Femur (tissue), 1 donor: ENCODE results near the gene VPS54.
"Not testable (repeated sequence)": the region's sequence is repeated elsewhere in the genome, so short reads cannot be mapped to it uniquely, and the experiment has no call there.

Source experiments
- DNase-seq: peaks from one replicate; pipeline ENCODE4 v3.0.0-alpha.2; 2017

The VPS54 gene

DNA sequence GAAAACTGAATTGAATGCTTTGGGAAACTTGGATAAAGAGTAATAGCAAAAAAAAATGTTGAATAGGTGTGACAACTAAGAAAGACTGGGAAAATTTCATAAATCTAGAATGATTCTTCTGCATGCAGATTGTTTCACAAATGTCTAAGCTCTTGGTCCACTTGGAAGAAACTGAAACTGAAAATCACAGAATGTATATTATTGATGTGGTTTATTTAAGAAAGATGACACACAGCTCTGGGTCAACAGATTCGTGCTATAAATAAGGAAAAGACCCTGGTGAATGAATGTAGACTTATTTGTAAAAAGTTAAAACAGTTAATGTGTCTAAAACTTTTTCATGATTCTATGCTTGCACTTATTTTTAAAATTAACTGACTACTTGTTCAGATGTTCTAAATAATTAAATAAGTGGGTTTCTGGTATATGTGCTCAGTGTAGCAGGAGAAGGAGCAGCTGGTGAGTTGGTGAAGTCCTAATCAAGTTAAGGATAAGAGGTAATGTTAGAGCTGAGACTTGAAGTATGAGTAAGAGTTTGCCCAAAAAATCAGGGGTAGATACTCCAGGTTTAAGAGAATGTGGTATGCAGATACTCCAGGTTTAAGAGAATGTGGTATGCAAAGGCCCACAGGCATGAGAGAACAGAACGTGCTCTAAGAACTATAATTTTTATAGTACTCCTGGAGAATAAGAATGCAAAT is 153.1 kb downstream of the VPS54 start:
- DNase-seq: no peak

DNA sequence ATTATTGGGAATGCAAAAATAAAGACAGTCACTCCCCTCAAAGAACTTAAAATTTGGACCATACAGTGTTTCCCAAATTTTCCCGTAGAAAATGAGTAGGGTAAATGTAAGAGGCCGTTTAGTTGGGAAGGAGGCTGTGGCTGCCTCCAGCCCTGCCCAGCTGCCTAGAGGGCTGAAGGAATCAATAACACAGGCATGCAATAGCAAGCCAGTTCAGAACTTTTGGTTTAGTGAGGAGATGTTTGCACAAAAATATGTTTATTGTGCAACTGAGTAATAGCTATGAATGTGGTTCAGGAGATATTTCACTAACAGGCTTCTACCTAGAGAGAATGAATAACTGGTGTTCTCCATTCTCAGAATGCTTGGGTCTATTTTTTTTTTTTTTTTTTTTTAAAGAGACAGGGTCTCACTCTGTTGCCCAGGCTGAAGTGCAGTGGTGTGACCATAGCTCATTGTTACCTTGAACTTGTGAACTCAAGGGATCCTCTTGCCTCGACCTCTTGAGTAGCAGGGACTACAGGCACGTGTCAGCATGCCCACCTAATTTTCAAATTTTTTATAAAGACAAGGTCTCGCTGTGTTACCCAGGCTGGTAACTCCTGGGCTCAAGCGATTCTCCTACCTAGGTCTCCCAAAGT is 153.9 kb downstream of the VPS54 start:
- DNase-seq: no peak

DNA sequence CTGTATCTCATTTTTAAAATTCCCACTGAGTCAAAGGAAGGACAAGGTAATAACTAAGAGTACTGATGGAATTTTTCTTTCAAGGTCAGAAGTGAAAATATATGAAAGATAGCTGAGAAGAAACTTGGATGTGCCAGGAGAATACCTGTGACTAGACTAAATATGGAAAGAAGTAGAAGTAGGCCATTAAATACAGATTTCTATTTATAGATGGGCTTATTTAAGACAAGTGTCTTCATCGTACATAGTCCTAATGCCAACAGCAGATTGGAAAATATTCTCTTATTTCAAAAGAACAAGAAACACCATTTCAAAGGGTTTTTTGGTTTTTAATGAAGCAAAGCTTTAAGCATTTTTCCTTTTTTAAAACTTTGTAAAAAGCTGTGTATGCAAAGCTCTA is 155.5 kb downstream of the VPS54 start:
- DNase-seq: no peak

DNA sequence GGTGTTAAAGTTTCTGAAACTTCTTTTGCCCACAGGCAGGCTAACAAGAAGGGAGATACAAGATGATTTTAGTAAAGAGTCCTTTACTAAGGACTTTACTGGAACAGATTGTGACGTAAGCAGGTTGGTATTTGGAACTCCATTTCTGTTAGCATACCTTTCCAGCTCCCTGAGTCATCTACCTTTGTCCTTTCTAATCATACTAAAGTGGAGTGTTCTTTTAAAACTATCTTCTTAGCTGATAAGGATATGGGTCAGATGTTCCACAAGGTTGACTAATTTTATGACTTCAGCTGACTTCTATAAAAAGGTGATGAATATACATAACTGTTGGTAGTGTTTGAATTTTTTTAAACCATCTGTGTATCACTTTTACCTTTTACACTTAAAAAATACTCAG is 156.4 kb downstream of the VPS54 start:
- no peak for DNase-seq

DNA sequence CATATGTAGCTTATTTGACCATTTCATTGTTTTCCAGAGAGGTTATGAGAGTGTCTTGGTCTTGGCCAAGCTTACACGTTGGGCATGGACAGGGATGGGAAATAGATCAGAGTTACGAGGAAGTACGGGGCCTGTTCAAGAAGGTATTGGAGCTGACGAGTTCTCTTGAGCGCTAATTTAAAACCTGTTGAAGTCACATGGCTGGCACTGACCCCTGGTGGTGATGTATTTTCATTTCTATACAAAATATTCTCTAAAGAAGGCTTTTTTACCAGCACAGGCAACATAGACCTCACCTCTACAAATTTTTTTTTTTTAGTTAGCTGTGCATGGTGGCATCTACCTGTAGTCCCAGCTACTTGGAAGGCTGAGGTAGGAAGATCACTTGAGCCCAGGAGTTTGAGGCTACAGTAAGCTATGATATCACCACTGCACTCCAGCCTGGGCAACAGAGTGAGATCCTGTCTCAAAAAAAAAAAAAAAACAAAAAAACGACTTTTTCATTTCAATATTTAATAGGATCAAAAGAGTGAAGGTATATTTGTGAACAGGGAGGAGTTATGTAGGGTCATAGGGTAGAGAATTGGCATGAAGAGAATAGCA is 157.9 kb downstream of the VPS54 start:
- DNase-seq: peak; percentile 57

DNA sequence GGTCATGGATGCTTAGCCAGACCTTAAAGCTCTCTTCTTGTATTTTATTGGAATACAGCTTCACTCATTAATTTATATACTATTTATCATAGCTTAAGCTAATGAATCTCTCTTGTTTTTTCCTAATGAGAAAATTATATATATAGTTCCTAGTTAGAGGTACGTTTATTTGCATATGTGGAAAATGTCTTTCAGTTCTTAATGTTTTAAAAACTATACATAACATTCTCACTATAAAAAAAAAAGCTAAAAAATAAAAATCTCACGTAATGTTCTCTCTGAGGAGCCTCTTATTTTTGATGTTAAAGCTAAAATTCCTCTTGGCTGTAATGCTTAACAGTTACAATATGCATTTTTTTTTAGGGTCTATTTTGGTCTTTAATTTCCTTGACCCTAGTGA is 160.9 kb downstream of the VPS54 start:
- DNase-seq: no peak

DNA sequence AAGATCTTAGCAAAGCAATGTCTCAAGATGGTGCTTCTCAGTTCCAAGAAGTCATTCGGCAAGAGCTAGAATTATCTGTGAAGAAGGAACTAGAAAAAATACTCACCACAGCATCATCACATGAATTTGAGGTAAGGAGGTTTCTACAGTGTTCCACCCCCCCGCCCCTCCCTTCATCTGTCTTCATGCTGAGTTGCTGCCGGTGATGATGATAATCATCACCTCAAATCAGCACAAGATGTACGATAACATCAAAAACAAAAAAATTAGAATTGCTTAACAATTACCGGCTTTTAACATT is 163.0 kb downstream of the VPS54 start:
- no peak for DNase-seq

DNA sequence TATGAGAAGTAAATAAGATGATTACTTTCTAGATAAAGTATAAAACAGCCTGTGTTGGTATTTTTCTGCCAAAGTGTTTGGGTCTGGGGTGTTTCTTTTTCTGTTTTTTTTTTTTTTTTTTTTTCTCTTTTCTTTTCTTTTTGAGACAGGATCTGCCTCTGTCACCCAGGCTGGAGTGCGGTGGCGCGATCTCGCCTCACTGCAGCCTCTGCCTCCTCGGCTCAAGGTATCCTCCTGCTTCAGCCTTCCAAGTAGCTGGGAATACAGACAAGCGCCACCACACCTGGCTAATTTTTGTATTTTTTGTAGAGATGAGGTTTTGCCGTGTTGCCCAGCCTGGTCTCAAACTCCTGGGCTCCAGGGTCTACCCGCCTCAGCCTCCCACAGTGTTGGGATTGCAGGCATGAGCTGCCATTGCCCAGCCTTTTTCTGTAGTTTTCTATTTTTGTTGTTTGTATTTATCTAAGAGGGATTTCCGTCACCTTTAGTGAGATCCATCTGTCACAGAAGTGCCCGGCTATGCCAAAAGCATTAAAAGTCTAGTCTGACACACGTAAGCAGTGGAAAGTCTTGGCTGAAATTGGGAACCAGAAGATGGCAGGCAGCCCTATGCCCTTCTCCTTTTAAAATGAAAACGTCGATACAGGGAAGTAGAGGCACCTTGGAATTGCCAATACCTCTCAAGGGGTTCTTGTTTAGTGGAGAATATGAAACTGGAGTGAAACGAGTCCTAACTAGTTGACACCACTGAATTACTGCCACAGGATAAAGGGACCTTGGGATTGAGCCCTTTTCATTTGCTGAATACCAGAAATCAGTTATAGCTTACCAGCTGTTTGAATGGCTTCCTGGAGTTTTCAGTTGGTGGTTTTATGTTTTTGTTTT is 163.6 kb downstream of the VPS54 start:
- DNase-seq: no peak

DNA sequence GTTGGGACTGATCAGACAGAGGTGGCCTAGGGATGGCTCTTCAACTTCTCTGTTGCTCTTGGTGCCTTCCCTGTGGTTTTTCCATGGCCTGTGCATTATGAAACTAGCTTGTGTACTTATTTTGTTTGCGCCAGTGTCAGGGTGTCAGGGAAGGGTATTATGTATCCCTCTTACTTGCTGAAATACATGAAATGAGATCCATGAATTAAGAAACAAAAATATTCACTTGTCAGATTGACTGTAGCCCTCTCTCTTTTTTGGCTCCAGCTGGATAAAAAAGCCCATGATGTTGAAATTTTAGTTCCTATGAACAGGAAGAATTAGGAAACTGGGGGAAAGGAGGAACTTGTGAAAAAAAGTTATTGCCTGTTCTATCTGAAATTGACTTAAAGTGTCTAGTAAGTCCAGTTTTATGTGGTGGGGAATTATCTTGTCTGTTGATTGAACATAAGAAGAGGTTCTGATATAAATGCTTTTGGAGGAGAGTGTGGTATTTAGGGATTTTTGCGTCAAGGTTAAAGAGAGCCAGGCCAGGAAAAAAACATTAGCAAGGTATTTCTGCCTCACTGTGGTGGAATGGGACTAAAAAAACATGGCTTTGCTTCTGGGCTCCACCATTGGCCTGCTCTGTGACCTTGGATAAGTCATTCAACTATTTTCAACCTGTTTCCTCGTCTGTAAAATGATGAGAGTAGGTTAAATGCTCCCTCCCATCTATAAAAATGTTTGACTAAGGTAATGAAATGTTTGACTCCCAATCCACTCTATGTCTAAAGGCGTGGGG is 165.5 kb downstream of the VPS54 start:
- no peak for DNase-seq

DNA sequence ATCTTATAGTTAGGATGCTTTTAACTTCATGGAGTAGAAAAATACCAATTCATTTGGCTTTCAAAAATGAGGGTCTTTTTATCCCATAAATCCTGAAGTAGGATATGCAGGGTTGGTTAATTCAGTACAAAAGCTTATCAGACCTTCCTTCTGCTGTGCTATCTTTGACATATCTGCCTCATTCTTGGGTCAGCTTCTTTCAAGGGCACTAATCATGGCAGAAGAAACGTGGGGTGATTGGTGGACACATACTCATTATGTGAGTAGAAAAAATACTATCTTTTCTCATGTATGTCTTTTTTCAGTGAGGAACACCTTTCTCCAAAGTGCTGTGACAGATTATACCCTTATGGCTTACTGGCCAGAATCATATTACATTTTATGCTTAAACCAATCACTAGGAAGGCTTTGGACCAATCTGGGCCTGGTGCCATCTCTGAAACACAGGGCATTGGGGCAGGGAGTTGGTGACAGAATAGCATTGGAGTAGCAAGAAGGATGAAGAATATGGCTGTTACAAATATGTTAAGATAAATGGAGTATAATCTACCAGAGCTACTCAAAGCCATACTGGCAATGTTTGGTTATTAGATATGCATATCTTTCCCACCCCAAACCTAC is 167.4 kb downstream of the VPS54 start:
- DNase-seq: no peak

DNA sequence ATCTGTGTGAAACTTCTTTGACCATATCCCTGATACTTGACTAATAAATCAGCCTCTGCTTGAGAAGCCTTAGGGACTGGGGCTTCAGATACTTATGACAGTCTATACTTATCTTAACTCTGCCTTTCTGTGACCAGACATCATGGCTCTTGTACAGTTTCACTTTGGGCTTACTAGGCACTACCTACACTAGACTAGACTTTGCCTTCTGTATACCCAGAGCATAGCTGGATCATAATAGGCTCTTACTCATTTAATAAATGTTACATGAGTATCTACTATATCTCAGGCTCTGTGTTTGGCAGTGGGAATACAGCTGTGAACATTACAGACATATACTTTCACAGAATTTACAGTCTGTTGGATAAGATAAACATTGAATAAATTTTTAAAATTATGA is 168.6 kb downstream of the VPS54 start:
- DNase-seq: no peak

DNA sequence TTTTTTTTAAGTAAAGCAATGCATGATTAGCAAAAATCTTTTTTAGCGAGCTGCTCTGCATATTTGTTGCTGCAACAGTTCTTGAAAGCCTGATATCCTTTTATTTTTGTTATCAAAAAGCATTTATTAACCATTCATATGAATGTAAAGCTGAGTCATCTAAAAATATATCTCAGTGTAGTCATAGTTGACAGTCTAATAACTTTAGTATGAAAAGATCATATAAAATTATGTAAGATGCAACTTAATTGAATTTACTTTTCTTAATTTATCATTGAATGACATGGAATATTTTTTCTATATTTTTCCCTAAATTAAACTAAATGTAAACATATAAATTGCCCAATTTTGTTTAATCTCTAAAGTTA is 169.0 kb downstream of the VPS54 start:
- no peak for DNase-seq

DNA sequence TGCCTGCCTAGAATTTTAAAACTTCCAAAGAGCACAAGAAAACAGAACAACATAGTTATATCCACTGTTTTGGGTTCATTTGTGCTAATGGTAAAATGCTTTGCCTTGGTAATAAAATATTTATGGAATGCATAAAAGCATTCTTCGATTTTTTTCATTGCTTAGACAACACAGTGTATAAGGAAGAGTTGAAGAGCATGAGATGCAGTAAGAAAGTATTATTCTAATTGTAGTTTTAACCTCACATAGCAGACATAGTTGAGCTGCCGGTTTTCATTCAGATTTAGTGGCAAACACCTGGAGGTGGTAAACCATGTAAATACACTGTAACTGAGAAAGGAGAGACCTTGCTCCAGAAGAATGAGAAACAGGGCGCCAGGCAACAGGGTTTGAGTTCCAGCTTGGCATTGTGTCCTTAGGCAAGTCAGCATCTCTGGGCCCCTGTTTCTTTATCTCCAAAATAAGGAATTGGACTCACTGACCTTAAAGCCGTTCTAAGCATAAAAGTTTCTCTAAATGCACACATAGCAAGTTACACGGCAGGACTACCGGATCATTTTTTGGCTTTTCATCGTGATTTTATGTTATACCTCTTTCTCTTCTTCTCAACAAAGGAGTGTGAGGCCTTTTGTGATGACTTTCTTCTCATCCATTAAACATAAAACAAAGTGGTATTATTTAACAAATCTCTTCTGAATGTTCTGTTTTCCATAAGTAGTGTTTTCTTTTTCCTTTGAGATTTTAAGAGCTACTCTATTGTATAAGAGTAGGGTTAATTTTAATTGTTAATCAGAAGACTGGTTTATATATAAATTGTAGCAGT is 169.6 kb downstream of the VPS54 start:
- no peak for DNase-seq

DNA sequence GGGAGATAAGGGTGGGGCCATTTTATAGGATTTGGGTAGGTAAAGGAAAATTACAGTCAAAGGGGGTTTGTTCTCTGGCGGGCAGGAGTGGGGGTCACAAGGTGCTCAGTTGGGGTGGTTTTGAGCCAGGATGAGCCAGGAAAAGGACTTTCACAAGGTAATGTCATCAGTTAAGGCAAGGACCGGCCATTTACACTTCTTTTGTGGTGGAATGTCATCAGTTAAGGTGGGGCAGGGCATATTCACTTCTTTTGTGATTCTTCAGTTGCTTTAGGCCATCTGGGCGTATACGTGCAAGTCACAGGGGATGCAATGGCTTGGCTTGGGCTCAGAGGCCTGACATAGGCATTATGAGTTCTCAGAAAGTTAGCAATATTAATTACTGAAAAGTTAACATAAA is 171.7 kb downstream of the VPS54 start:
- DNase-seq: not testable (repeated sequence)

DNA sequence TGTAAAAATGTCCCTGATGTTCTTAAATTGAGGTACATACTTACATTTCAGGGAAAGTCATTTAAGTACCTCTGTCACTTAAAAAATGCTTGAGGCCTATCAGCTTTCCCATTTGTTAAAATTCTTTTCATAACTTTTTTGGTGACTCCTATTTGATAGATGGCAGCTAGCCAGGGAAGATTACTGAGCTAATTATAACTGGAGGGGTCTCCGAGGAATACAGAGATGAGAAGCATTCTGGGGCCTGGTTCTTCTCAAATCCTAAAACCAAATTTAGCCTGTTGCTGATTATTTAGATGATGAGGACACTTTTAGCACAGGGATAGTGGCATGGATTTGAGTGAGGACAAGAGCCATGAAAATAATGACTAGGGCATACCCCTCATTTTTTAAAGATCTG is 172.7 kb downstream of the VPS54 start:
- DNase-seq: no peak

DNA sequence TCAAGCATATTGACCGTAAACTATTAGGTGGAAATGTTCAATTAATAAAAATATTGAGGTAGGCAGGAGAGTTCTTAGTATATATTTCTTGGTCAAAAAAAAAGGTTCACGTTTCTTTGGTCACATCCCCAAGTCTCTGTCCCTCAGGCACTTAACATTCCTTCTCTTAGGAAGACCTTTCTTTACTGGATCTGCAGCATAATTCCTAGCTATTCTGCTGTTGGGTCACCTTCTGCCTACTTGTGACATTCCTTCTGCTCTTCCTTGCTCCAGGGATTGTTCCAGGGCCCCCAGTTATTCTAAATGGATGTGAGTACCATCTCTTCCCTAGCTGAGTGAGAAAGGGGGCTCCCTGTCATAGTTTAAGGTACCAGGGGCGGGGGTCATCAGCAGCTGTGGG is 173.4 kb downstream of the VPS54 start:
- no peak for DNase-seq

DNA sequence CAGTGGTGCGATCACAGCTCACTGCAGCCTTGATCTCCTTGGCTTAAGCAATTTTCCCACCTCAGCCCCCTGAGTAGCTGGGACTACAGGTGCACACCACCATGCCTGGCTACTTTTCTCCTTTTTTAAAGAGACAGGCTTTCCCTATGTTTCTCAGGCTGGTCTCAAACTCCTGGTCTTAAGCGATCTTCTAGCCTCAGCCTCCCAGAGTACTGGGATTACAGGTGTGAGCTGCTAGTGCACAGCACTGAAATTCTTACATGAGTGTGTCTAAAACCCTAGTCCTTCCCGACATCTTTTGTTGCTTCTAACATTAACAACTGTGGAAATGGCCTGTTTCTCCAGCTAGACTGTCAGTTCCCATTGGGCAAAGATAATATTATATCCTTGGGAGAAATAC is 174.6 kb downstream of the VPS54 start:
- no peak for DNase-seq

DNA sequence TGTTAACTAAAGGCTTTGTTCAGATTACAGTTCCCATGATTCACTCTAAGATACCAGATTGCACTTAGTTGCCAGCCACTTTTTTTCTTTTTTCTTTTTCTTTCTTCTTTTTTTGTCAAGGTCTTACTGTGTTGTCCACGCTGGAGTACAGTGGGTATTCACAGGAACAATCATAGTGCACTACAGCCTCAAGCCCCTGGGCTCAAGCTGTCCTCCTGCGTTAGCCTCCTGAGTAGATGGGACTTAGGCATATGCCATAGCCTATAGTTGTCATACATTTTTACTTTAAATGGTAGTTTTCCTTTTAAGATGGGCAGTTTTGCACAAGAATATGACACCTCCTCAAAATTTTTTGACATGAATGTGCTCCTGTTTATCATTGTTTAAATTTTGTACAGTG is 175.4 kb downstream of the VPS54 start:
- DNase-seq: no peak

DNA sequence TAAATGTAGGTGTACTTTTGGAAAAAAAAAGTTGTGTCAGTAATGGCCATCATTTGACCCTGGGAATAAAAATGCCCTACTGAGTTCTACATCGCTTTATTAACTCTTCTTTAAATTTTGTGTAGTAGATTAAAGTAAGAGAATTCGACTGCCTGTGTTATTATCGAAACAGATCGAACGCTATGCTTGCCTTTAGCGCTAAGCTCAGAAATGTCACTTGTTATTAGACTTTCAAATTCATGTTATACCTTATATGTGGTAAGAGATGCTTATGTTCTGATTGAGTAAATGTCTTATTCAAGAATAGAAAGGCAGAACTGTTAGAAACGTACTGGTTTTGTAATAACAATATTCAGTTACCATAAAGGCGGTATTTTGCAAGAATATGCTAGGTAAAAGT is 176.1 kb downstream of the VPS54 start:
- DNase-seq: no peak

DNA sequence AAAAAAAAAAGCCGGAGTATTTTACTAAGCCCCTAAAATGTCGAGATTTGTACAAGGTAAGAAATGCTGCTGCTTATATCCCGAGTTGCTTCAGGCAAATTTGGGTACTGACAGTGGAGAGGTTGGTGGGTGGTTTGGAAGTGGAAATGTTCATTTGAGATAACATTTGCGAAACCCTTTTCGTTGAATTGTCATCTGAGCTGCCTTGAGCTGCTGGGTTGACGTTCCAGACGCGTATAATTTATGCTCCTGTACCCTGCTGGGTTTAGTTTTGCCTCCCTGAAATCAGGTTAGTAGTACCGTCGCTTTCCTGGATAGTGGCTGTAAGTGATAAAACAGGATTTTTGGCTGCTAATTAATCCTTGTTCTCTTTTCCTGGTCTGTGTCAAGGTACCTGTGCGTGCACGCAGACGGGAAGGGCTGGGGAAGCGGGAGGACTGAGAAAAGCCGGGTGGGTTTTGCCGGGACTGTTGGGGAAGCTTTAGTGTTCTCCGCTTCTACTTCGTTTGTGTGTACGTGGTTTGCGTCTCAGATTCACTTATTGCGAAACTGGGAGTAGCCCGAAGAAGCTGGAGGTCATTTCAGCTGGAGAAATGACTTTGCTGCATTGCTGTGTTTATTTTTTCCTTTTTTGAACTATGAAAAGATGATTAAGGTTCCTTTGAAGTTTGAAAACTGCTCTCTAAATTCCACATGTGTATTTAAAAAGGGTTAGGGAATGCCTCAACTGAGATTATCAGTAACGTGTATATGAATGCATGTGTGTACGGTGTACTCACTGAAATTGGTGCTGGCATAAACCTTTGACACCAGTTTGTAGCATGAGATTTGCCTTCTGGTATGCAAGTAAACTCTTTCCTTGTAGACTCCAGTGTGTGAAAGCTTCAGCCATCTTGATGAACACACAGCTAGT is 176.8 kb downstream of the VPS54 start:
- peak; percentile 46 for DNase-seq
